Liver (tissue), 9 donors: ENCODE measurements around the gene THUMPD1. TPM values are rescaled to one million over a fixed set of nuclear protein-coding genes. Genes with fewer than 3 reads are reported as not detected.

Source experiments
- DNase-seq: peaks from one replicate; pipeline ENCODE4 v3.0.0-alpha.2; 2017; ENCODE audit warnings: low spot score
- H3K27ac ChIP-seq, 2 donors: one replicate each; pipeline ENCODE4 v1.7.0; 2013; ENCODE audit warnings: inconsistent platforms in 2 of 2, low read length in 2 of 2, control low read depth in 1 of 2, low read depth in 1 of 2, mild to moderate bottlenecking in 1 of 2
- H3K27me3 ChIP-seq, 4 donors: one replicate each; pipeline versions ENCODE4 v1.6.1 to v1.7.0; 2013; ENCODE audit warnings: low read length in 3 of 4, inconsistent platforms in 1 of 4, mild to moderate bottlenecking in 1 of 4, moderate library complexity in 1 of 4; ENCODE audit not compliant: control insufficient read depth in 4 of 4, insufficient read depth in 4 of 4
- H3K36me3 ChIP-seq, 4 donors: one replicate each; pipeline versions ENCODE4 v1.6.1 to v1.7.0; 2013; ENCODE audit warnings: low read length in 3 of 4, mild to moderate bottlenecking in 3 of 4, low read depth in 1 of 4, moderate library complexity in 1 of 4; ENCODE audit not compliant: control insufficient read depth in 4 of 4, insufficient read depth in 3 of 4
- H3K4me1 ChIP-seq, 4 donors: one replicate each; pipeline versions ENCODE4 v1.6.1 to v1.7.0; 2013; ENCODE audit warnings: low read length in 3 of 4, mild to moderate bottlenecking in 3 of 4, moderate library complexity in 1 of 4; ENCODE audit not compliant: control insufficient read depth in 4 of 4, insufficient read depth in 4 of 4
- H3K4me3 ChIP-seq, 3 donors: one replicate each; pipeline versions ENCODE4 v1.6.1 to v1.7.0; 2013; ENCODE audit warnings: low read length in 3 of 3, control low read depth in 1 of 3, low read depth in 1 of 3, mild to moderate bottlenecking in 1 of 3
- H3K9ac ChIP-seq, 2 donors: one replicate each; pipeline ENCODE4 v1.7.0; 2013; ENCODE audit warnings: low read length in 2 of 2, mild to moderate bottlenecking in 2 of 2, moderate library complexity in 2 of 2, control low read depth in 1 of 2, low read depth in 1 of 2
- H3K9me3 ChIP-seq, 4 donors: one replicate each; pipeline versions ENCODE4 v1.6.1 to v1.7.0; 2013; ENCODE audit warnings: low read length in 3 of 4; ENCODE audit not compliant: control insufficient read depth in 4 of 4
- EGR1 ChIP-seq, 2 donors: IDR thresholded peaks; 2 replicates each; pipeline ENCODE4 v1.6.1; 2016 to 2018; ENCODE audit warnings: antibody characterized with exemption in 2 of 2, low read depth in 2 of 2
- FOXA1 ChIP-seq: IDR thresholded peaks from 2 replicates; pipeline ENCODE4 v1.6.1; 2016; ENCODE audit warnings: antibody characterized with exemption
- GABPA ChIP-seq, 2 donors: IDR thresholded peaks in 1 of 2; conservative IDR thresholded peaks in 1 of 2; 2 replicates each; pipeline ENCODE4 v1.6.1; 2016; ENCODE audit warnings: antibody characterized with exemption in 2 of 2, mild to moderate bottlenecking in 1 of 2, moderate library complexity in 1 of 2
- HNF4G ChIP-seq: IDR thresholded peaks from 2 replicates; pipeline ENCODE4 v1.6.1; 2016; ENCODE audit warnings: antibody characterized with exemption
- JUND ChIP-seq, 2 donors: IDR thresholded peaks; 2 replicates each; pipeline ENCODE4 v1.6.1; 2016; ENCODE audit warnings: antibody characterized with exemption in 2 of 2
- RXRA ChIP-seq, 2 donors: IDR thresholded peaks; 2 replicates each; pipeline ENCODE4 v1.6.1; 2017 to 2018; ENCODE audit warnings: antibody characterized with exemption in 2 of 2, mild to moderate bottlenecking in 1 of 2
- SP1 ChIP-seq: IDR thresholded peaks from 2 replicates; pipeline ENCODE4 v1.6.1; 2018; ENCODE audit warnings: antibody characterized with exemption, mild to moderate bottlenecking
- TAF1 ChIP-seq: conservative IDR thresholded peaks from 2 replicates; pipeline ENCODE4 v1.6.1; 2016; ENCODE audit warnings: antibody characterized with exemption, mild to moderate bottlenecking
- YY1 ChIP-seq: IDR thresholded peaks from 2 replicates; pipeline ENCODE4 v1.6.1; 2016; ENCODE audit warnings: antibody characterized with exemption, mild to moderate bottlenecking
- WGBS: extraction: QIAGEN DNeasy Blood & Tissue Kit; methylation state at CpG from one replicate; pipeline ENCODE4 v1.1.7; 2013; 5-methylcytosine and 5-hydroxymethylcytosine counted together
- polyA plus RNA-seq, 2 donors: library from polyadenylated mRNA; stranded (reverse) in 1 of 2; unstranded in 1 of 2; fragments of 200-250 nt in 1 of 2; fragments of >200 nt in 1 of 2; fragmentation: Nextera tagmentation in 1 of 2; extraction: Ambion mirVana in 1 of 2; gene quantifications; one replicate each; pipeline versions ENCODE4 v1.2.1 to v1.2.3, GENCODE V29; 2013 to 2015
- total RNA-seq, 2 donors: library from RNA; depleted of rRNA; stranded (reverse); fragments of >200 nt; gene quantifications; one replicate each; pipeline ENCODE4 v1.2.3, GENCODE V29; 2014
- TF ChIP-seq, protein P1 (sequence below): fragments of 150-350 bp; IDR thresholded peaks from 2 replicates; pipeline ENCODE4 v1.5.1; 2017; ENCODE audit warnings: improper control_type of control experiment, low read depth, low read length; ENCODE audit not compliant: missing input control
- TF ChIP-seq, protein P2 (sequence below): IDR thresholded peaks from 2 replicates; pipeline ENCODE4 v1.6.1; 2016; ENCODE audit warnings: antibody characterized with exemption, mild to moderate bottlenecking
- TF ChIP-seq, protein P3 (sequence below): IDR thresholded peaks from 2 replicates; pipeline ENCODE4 v1.6.1; 2016; ENCODE audit warnings: antibody characterized with exemption
- TF ChIP-seq, protein P4 (sequence below): IDR thresholded peaks from 2 replicates; pipeline ENCODE4 v1.6.1; 2016; ENCODE audit warnings: antibody characterized with exemption
- TF ChIP-seq, protein P5 (sequence below): IDR thresholded peaks from 2 replicates; pipeline ENCODE4 v1.6.1; 2016; ENCODE audit warnings: antibody characterized with exemption
- donor health status: healthy.
- donor health status: healthy.
- donor health status: healthy.
- donor health status: healthy.
- donor health status: healthy.

THUMPD1 gene
- total and polyA plus RNA-seq, 4 donors, result 10.1 to 42.8 (median 26.8) TPM

DNA sequence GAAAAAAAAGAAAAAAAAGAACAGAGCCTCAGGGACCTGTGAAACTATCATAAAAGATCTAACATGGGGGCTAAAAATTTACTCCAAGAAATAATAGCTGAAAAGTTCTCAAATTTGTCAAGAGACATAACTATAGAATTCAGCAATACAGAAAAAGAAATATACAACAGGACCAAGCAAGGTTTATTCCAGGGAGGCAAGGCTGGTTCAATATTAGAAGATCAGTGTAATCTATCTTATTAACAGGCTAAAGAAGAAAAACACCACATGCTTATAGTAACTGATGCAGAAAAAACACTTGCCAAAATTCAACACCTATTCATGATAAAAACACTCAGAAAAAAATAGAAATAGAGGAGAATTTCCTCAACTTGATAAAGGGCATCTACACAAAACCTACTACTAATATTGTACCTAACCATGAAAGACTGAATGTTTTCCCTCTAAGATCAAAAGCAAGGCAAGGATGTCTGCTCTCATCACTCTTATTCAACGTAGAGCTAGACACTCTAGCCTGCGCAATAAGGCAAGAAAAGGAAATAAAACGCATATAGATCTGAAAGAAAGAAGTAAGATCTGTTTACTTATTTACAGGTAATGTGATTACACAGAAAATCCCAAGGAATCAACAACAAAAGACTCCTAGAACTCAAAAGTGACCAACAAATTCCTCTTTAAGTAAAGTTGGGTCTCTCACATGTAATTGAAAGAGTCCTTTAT is 20.9 kb upstream of the THUMPD1 start:
- Histone ChIP-seq H3K27me3 (no peaks in the 10 kb centered on the region), H3K27ac (peak overlapping the region; percentile 7 to 75), H3K9me3 (no peaks in the 10 kb centered on the region), H3K36me3 (no peaks in the 10 kb centered on the region), H3K4me1 (peaks cover 7 to 37% (median 17%) of the 10 kb centered on the region in 4 donors), H3K4me3 (no peak overlapping the region), H3K9ac (no peak overlapping the region)
- TF ChIP-seq SP1 (no peak), JUND (IDR thresholded peaks at IDR 0.05) (no peak), YY1 (no peak), GABPA (IDR thresholded peaks at IDR 0.05 in 1 of 2, conservative IDR thresholded peaks at IDR 0.05 in 1 of 2) (no peak), RXRA (IDR thresholded peaks at IDR 0.05) (no peak), EGR1 (IDR thresholded peaks at IDR 0.05; ENCODE audit: low read depth in 2 of 2) (no peak), FOXA1 (no peak), HNF4G (no peak), TAF1 (no peak)
- TF ChIP-seq, protein P1, sequence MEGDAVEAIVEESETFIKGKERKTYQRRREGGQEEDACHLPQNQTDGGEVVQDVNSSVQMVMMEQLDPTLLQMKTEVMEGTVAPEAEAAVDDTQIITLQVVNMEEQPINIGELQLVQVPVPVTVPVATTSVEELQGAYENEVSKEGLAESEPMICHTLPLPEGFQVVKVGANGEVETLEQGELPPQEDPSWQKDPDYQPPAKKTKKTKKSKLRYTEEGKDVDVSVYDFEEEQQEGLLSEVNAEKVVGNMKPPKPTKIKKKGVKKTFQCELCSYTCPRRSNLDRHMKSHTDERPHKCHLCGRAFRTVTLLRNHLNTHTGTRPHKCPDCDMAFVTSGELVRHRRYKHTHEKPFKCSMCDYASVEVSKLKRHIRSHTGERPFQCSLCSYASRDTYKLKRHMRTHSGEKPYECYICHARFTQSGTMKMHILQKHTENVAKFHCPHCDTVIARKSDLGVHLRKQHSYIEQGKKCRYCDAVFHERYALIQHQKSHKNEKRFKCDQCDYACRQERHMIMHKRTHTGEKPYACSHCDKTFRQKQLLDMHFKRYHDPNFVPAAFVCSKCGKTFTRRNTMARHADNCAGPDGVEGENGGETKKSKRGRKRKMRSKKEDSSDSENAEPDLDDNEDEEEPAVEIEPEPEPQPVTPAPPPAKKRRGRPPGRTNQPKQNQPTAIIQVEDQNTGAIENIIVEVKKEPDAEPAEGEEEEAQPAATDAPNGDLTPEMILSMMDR, result no peak
- TF ChIP-seq, protein P2, sequence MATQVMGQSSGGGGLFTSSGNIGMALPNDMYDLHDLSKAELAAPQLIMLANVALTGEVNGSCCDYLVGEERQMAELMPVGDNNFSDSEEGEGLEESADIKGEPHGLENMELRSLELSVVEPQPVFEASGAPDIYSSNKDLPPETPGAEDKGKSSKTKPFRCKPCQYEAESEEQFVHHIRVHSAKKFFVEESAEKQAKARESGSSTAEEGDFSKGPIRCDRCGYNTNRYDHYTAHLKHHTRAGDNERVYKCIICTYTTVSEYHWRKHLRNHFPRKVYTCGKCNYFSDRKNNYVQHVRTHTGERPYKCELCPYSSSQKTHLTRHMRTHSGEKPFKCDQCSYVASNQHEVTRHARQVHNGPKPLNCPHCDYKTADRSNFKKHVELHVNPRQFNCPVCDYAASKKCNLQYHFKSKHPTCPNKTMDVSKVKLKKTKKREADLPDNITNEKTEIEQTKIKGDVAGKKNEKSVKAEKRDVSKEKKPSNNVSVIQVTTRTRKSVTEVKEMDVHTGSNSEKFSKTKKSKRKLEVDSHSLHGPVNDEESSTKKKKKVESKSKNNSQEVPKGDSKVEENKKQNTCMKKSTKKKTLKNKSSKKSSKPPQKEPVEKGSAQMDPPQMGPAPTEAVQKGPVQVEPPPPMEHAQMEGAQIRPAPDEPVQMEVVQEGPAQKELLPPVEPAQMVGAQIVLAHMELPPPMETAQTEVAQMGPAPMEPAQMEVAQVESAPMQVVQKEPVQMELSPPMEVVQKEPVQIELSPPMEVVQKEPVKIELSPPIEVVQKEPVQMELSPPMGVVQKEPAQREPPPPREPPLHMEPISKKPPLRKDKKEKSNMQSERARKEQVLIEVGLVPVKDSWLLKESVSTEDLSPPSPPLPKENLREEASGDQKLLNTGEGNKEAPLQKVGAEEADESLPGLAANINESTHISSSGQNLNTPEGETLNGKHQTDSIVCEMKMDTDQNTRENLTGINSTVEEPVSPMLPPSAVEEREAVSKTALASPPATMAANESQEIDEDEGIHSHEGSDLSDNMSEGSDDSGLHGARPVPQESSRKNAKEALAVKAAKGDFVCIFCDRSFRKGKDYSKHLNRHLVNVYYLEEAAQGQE, result no peak
- TF ChIP-seq, protein P3, sequence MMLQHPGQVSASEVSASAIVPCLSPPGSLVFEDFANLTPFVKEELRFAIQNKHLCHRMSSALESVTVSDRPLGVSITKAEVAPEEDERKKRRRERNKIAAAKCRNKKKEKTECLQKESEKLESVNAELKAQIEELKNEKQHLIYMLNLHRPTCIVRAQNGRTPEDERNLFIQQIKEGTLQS, result no peak
- TF ChIP-seq, protein P4, sequence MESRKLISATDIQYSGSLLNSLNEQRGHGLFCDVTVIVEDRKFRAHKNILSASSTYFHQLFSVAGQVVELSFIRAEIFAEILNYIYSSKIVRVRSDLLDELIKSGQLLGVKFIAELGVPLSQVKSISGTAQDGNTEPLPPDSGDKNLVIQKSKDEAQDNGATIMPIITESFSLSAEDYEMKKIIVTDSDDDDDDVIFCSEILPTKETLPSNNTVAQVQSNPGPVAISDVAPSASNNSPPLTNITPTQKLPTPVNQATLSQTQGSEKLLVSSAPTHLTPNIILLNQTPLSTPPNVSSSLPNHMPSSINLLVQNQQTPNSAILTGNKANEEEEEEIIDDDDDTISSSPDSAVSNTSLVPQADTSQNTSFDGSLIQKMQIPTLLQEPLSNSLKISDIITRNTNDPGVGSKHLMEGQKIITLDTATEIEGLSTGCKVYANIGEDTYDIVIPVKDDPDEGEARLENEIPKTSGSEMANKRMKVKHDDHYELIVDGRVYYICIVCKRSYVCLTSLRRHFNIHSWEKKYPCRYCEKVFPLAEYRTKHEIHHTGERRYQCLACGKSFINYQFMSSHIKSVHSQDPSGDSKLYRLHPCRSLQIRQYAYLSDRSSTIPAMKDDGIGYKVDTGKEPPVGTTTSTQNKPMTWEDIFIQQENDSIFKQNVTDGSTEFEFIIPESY, result no peak
- TF ChIP-seq, protein P5, sequence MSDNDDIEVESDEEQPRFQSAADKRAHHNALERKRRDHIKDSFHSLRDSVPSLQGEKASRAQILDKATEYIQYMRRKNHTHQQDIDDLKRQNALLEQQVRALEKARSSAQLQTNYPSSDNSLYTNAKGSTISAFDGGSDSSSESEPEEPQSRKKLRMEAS, result no peak
- WGBS, result 96% methylated on average over 3 of the region's 3 CpGs
- no peak for DNase-seq

DNA sequence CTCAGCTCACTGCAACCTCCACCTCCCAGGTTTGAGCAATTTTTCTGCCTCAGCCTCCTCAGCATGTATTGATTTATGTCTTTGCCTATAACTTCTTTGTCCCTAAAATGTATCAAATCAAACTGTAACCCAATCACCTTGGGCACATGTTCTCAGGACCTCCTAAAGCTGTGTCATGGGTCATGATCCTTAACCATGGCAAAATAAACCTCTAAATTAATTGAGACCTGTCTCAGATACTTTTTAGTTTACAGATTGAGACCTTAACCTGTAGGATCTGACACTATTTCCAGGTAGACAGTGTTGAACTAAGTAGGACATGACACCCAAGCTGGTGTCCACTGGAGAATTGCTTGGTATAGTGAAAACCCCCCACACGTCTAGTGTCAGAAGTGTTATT is 19.6 kb upstream of the THUMPD1 start:
- H3K9me3 ChIP-seq, result no peaks in the 10 kb centered on the region
- WGBS, result 95% methylated on average over 1 of the region's 1 CpG
- H3K4me1 ChIP-seq, result peaks cover 2 to 25% (median 13%) of the 10 kb centered on the region in 4 donors
- DNase-seq, result no peak
- H3K27ac ChIP-seq, result no peak overlapping the region
- H3K4me3 ChIP-seq, result no peak overlapping the region
- no peaks in the 10 kb centered on the region for H3K27me3 ChIP-seq
- TF ChIP-seq, protein P1, result no peak
- TF ChIP-seq, protein P2, result no peak
- no peak for TF ChIP-seq RXRA (IDR thresholded peaks at IDR 0.05)
- TF ChIP-seq EGR1 (IDR thresholded peaks at IDR 0.05; ENCODE audit: low read depth in 2 of 2), result no peak
- H3K36me3 ChIP-seq, result no peaks in the 10 kb centered on the region
- no peak overlapping the region for H3K9ac ChIP-seq
